GM12872 (cell line): Measurements from ENCODE around the gene FBLN2.

Experiments used
- CTCF ChIP-seq: IDR thresholded peaks from 3 replicates; pipeline ENCODE4 v1.5.1; 2011; ENCODE audit warnings: low read depth, mild to moderate bottlenecking, low read length, moderate library complexity; ENCODE audit not compliant: insufficient read depth

FBLN2 gene

GRCh38 chr3:13529196-13530112 is 19.5 kb upstream of the FBLN2 start:
- TF ChIP-seq CTCF: no peak

- TF ChIP-seq CTCF: no peak
These were observed 18.5 kb upstream of the FBLN2 start for GRCh38 chr3:13530241-13531009.

DNA sequence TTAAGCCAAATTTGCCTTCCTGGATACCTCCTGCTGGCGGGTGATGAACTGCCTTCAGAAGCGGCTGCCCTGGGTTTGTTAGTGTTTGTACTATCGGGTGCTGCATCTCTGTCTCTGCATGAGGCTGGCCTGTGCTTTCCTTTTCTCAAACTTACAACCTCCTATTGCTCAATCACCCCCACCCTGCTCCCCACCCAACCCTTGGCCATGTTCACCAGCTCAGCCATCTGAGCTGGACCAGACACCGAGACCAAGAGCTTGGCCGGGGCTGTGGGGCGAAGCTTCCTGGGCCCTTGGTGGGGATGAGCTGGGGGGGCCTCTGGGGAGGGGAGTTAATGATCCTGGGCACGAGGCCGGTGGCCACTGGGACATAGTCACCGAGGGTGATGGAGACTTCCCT is 16.8 kb upstream of the FBLN2 start:
- no peak for TF ChIP-seq CTCF

DNA sequence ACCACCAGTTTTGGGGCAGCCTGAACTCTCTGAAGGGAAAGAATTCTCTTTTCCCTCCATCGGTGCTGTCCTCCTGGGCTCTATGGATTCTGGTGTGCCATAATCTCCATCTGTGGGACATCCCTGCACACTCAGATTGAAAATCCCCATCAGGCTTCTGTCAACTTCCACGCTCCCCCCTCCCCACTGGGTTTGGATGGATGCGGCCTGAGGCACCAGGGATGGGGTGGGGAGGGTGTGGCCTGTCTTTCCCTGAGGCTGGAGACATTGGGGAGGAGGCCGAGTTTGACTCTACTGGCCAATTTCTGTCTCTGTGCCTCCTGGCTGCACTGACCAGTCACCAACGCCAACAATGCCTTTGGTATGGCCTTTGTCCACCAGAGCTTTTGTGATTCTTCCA is 16.3 kb upstream of the FBLN2 start:
- no peak for TF ChIP-seq CTCF

DNA sequence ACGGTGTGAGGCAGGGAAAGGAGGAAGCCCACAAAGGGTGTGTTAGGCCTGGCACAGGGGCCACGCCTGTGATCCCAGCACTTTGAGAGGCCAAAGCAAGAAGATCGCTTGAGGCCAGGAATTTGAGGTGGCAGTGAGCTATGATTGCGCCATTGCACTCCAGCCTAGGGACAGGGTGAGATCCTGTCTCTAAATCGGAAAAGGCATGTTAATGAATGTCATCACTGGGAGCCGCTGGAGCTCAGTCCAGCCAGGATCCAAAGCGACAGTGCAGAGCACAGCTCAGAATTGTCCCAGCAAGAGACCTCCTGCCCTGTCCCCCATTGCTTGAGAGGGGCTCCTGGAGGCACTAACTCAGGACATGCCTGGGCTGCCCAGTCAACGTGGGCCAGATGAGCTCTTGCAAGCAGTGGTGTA is 15.0 kb upstream of the FBLN2 start:
- TF ChIP-seq CTCF: no peak

- no peak for TF ChIP-seq CTCF
These were observed 13.4 kb upstream of the FBLN2 start for GRCh38 chr3:13535526-13535875.

- TF ChIP-seq CTCF: no peak
These were observed 13.0 kb upstream of the FBLN2 start for GRCh38 chr3:13535905-13536304.
